Glutamatergic neuron (in vitro differentiated cells): Measurements from ENCODE around the gene GET4. TPM values are rescaled to one million over a fixed set of nuclear protein-coding genes. Genes with fewer than 3 reads are reported as not detected.
A peak's percentile ranks its signal among the peaks of the same experiment; 100 is the strongest.

Experiments used
- DNase-seq: peaks from one replicate; pipeline ENCODE4 v3.0.0; 2022
- H3K27ac Mint-ChIP-seq: one replicate; pipeline ENCODE4 v1.8.0; 2020; ENCODE audit warnings: mild to moderate bottlenecking, mixed read lengths, inconsistent platforms; ENCODE audit not compliant: unreplicated experiment
- H3K27me3 Mint-ChIP-seq: one replicate; pipeline ENCODE4 v1.8.0; 2020; ENCODE audit warnings: mild to moderate bottlenecking, moderate library complexity, mixed read lengths, inconsistent platforms; ENCODE audit not compliant: unreplicated experiment
- H3K36me3 Mint-ChIP-seq: one replicate; pipeline ENCODE4 v1.8.0; 2020; ENCODE audit warnings: mild to moderate bottlenecking, mixed read lengths, inconsistent platforms; ENCODE audit not compliant: unreplicated experiment
- H3K4me1 Mint-ChIP-seq: one replicate; pipeline ENCODE4 v1.8.0; 2020; ENCODE audit warnings: mild to moderate bottlenecking, low read depth, mixed read lengths, inconsistent platforms; ENCODE audit not compliant: unreplicated experiment
- H3K4me3 Mint-ChIP-seq: one replicate; pipeline ENCODE4 v1.8.0; 2020; ENCODE audit warnings: mild to moderate bottlenecking, mixed read lengths, inconsistent platforms; ENCODE audit not compliant: unreplicated experiment
- H3K9me3 Mint-ChIP-seq: one replicate; pipeline ENCODE4 v1.8.0; 2020; ENCODE audit warnings: mild to moderate bottlenecking, moderate library complexity, mixed read lengths, inconsistent platforms; ENCODE audit not compliant: unreplicated experiment
- total RNA-seq: library from RNA; stranded (reverse); fragmentation: NEBNext Ultra II Directional; extraction: Animal tissue kit (Norgen Biotek cat#: 25700); gene quantifications from one replicate; pipeline ENCODE4 v1.2.1, GENCODE V29; 2021; ENCODE audit not compliant: unreplicated experiment
- TF ChIP-seq, protein P1 (sequence below): fragments of 200-600 bp; sonication (generic); IDR thresholded peaks from one replicate; pipeline ENCODE4 v1.5.0; 2021; ENCODE audit not compliant: partially characterized antibody, unreplicated experiment

The GET4 gene
- total RNA-seq, 1 donor from 2014 or later, result 70.2 TPM

DNA sequence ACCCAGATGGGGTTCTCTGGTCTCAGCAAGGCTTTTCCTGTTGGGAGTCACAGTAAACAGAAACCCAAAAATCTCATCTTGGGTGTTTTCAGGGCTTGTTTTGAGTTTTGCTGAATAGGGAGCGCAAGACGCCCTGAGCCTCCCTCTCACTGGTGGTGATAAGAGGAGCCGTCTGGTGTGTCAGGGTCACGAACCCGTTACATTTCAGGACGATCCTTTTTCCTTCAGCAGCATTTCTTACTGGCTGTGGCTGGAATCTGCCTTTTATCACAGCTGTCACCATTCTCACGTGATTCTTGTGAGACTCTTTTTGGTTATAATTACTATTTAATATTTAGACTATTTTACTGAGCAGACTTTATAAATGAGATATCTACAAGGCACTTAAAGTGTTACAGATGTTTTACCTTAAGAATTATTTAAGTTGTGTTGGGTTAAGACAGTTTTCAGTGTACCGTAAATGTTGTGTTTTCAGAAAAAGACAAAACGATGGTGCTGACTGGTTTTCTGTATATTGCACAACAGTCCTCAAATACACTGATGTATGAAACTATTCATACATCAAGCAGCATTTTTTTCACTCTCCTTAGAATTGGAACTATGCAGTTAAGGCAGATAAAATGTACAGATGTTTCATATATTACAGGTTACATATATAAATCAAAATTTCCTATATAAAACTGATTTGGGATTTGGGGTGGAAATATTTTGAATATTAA, 2.2 kb upstream of the GET4 start:
- Mint-ChIP-seq H3K9me3 (peaks cover 12% of the 10 kb centered on the region), H3K4me1 (peaks cover 24% of the 10 kb centered on the region), H3K27ac (peak overlapping the region; percentile 91), H3K4me3 (no peak overlapping the region), H3K27me3 (peaks cover 18% of the 10 kb centered on the region), H3K36me3 (peaks cover 5% of the 10 kb centered on the region)
- TF ChIP-seq, protein P1, sequence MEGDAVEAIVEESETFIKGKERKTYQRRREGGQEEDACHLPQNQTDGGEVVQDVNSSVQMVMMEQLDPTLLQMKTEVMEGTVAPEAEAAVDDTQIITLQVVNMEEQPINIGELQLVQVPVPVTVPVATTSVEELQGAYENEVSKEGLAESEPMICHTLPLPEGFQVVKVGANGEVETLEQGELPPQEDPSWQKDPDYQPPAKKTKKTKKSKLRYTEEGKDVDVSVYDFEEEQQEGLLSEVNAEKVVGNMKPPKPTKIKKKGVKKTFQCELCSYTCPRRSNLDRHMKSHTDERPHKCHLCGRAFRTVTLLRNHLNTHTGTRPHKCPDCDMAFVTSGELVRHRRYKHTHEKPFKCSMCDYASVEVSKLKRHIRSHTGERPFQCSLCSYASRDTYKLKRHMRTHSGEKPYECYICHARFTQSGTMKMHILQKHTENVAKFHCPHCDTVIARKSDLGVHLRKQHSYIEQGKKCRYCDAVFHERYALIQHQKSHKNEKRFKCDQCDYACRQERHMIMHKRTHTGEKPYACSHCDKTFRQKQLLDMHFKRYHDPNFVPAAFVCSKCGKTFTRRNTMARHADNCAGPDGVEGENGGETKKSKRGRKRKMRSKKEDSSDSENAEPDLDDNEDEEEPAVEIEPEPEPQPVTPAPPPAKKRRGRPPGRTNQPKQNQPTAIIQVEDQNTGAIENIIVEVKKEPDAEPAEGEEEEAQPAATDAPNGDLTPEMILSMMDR, result no peak
- no peak for DNase-seq

DNA sequence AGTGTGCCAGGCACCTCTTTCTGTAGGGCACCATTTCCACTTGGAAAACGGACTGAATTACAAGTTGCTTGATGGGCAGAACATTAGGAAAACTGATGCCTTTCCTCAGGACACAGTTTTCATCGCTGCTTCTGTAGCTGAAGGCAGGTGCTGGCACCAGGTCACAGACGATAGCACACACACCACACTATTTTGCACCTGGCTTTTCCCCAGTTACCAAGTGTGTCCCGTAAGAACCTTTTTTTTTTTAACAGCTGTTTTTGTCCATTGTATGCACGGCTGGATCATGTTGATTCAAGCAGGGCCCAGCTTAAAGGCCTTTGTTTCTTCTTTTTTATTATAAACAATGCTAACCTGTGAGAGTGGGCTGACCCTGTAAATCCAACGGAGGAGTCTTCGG, 1.3 kb upstream of the GET4 start:
- Mint-ChIP-seq H3K36me3 (peaks cover 5% of the 10 kb centered on the region), H3K27me3 (peaks cover 18% of the 10 kb centered on the region), H3K4me1 (peaks cover 26% of the 10 kb centered on the region), H3K27ac (peak overlapping the region; percentile 43), H3K4me3 (no peak overlapping the region), H3K9me3 (peaks cover 12% of the 10 kb centered on the region)
- DNase-seq, result no peak
- TF ChIP-seq, protein P1, result no peak

DNA sequence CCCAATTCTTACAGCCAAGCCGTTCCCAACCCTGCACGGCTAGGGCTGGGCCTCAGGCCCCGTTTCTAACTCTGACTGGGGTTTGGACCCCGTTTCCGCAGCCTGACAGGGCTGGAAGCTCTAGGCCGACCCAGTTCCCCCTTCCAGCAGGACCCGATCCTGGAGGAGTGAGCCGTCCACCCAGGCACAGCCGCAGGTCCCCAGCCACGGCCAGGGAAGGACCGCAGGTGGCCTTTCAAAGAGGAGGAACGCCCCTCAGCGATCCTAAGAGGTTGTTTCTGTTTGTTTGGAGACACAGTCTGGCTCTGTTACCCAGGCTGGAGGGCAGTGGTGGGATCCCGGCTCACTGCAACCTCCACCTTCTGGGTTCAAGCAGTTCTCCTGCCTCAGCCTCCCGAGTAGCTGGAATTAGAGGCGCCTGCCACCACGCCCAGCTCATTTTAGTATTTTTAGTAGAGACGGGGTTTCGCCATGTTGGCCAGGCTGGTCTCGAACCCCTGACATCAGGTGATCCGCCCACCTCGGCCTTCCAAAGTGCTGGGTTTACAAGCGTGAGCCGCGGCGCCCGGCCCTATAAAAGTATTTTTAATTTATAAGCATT, 778 bp upstream of the GET4 start:
- peaks cover 5% of the 10 kb centered on the region for H3K36me3 Mint-ChIP-seq
- DNase-seq, result no peak
- TF ChIP-seq, protein P1, result no peak
- no peak overlapping the region for H3K4me3 Mint-ChIP-seq
- H3K9me3 Mint-ChIP-seq, result peaks cover 12% of the 10 kb centered on the region
- peaks cover 18% of the 10 kb centered on the region for H3K27me3 Mint-ChIP-seq
- no peak overlapping the region for H3K27ac Mint-ChIP-seq
- peaks cover 26% of the 10 kb centered on the region for H3K4me1 Mint-ChIP-seq

DNA sequence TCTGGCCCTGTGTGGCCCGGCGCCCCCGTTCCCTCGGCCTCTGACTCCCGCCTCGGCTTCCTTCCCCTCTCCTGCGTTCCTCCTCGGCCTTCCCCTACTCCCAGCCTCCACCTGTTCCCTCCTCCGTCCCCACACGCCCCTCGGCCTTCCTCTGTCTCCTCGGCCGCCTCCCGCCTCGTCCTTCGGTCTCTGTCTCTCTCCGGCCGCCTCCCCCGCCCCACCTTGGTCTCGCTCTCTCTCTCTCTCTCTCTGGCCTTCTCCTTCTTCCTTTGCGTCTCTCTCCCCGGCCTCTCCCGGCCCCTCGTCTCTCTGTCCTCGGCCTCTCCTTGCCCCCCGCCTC, 588 bp downstream of the GET4 start:
- TF ChIP-seq, protein P1, result no peak
- no peak for DNase-seq
- Mint-ChIP-seq H3K9me3 (peaks cover 8% of the 10 kb centered on the region), H3K27me3 (peaks cover 17% of the 10 kb centered on the region), H3K4me1 (peaks cover 26% of the 10 kb centered on the region), H3K4me3 (peak overlapping the region; percentile 91), H3K27ac (peak overlapping the region; percentile 90), H3K36me3 (peaks cover 8% of the 10 kb centered on the region)
